MM.1S (cell line): ENCODE results near the gene NLGN1.

Experiments used
- DNase-seq: peaks from one replicate; pipeline ENCODE4 v3.0.0-alpha.2; 2015
- H2AFZ ChIP-seq: fragments of 300-600 bp; sonication (generic); 2 replicates; pipeline ENCODE4 v1.6.0; 2016; ENCODE audit warnings: antibody characterized with exemption, low read length
- H3F3A ChIP-seq: fragments of 300-600 bp; sonication (generic); 2 replicates; pipeline ENCODE4 v1.6.1; 2016; ENCODE audit warnings: mild to moderate bottlenecking, antibody characterized with exemption, low read length, moderate library complexity, mixed read lengths; ENCODE audit not compliant: insufficient read depth
- H3K27ac ChIP-seq: fragments of 300-600 bp; sonication (generic); 2 replicates; pipeline ENCODE4 v1.5.1; 2016; ENCODE audit warnings: mild to moderate bottlenecking, low read length
- H3K27me3 ChIP-seq: fragments of 300-600 bp; sonication (generic); replicated peaks from 2 replicates; pipeline ENCODE4 v1.6.0; 2016; ENCODE audit warnings: low read length; ENCODE audit not compliant: insufficient read depth
- H3K36me3 ChIP-seq: fragments of 300-600 bp; sonication (generic); replicated peaks from 2 replicates; pipeline ENCODE4 v1.6.1; 2016; ENCODE audit warnings: mild to moderate bottlenecking, low read length, mixed read lengths; ENCODE audit not compliant: insufficient read depth
- H3K4me1 ChIP-seq: fragments of 300-600 bp; sonication (generic); 2 replicates; pipeline ENCODE4 v1.6.1; 2016; ENCODE audit warnings: low read length, mixed read lengths
- H3K4me2 ChIP-seq: fragments of 300-600 bp; sonication (generic); 2 replicates; pipeline ENCODE4 v1.6.0; 2016; ENCODE audit warnings: low read depth, low read length
- H3K4me3 ChIP-seq: fragments of 300-600 bp; sonication (generic); 2 replicates; pipeline ENCODE4 v1.5.1; 2016; ENCODE audit warnings: low read length, mixed read lengths
- H3K79me2 ChIP-seq: fragments of 300-600 bp; sonication (generic); 2 replicates; pipeline ENCODE4 v1.6.1; 2016; ENCODE audit warnings: mixed run types, low read length, mixed read lengths
- H3K9ac ChIP-seq: fragments of 300-600 bp; sonication (generic); 2 replicates; pipeline ENCODE4 v1.6.1; 2016; ENCODE audit warnings: low read length, mixed read lengths
- H3K9me2 ChIP-seq: fragments of 300-600 bp; sonication (generic); replicated peaks from 2 replicates; pipeline ENCODE4 v1.6.1; 2016; ENCODE audit warnings: mild to moderate bottlenecking, low read length, mixed read lengths; ENCODE audit not compliant: insufficient read depth
- H3K9me3 ChIP-seq: fragments of 300-600 bp; sonication (generic); replicated peaks from 2 replicates; pipeline ENCODE4 v1.6.1; 2016; ENCODE audit warnings: mild to moderate bottlenecking, low read length, mixed read lengths; ENCODE audit not compliant: insufficient read depth
- H4K20me1 ChIP-seq: fragments of 300-600 bp; sonication (generic); 2 replicates; pipeline ENCODE4 v1.6.1; 2016; ENCODE audit warnings: mild to moderate bottlenecking, low read length, moderate library complexity, mixed read lengths; ENCODE audit not compliant: insufficient read depth
- CTCF ChIP-seq: fragments of 300-600 bp; sonication (generic); IDR thresholded peaks from 2 replicates; pipeline ENCODE4 v1.5.1; 2016; ENCODE audit warnings: antibody characterized with exemption, low read length, mixed read lengths
- EZH2 ChIP-seq: fragments of 300-600 bp; sonication (generic); optimal IDR thresholded peaks from 2 replicates; pipeline ENCODE3; 2017; ENCODE audit warnings: low read depth, mild to moderate bottlenecking, antibody characterized with exemption, low read length, mixed read lengths
- EZH2phosphoT487 ChIP-seq: fragments of 300-600 bp; sonication (generic); IDR thresholded peaks from 2 replicates; pipeline ENCODE4 v1.6.1; 2018; ENCODE audit warnings: antibody characterized with exemption, low read length

NLGN1 gene

GRCh38 chr3:173410849-173411248 is 13.3 kb downstream of the NLGN1 start:
- H3K4me3 ChIP-seq, result no peak overlapping the region
- H2AFZ ChIP-seq, result no peak overlapping the region
- H3K79me2 ChIP-seq, result no peaks in the 10 kb centered on the region
- H3K4me1 ChIP-seq, result no peaks in the 10 kb centered on the region
- no peak for TF ChIP-seq EZH2phosphoT487
- TF ChIP-seq CTCF, result no peak
- H3F3A ChIP-seq, result no peaks in the 10 kb centered on the region
- no peaks in the 10 kb centered on the region for H4K20me1 ChIP-seq
- H3K27me3 ChIP-seq, result no peaks in the 10 kb centered on the region
- H3K4me2 ChIP-seq, result no peak overlapping the region
- no peaks in the 10 kb centered on the region for H3K36me3 ChIP-seq
- no peak overlapping the region for H3K9ac ChIP-seq
- DNase-seq, result no peak
- no peaks in the 10 kb centered on the region for H3K9me2 ChIP-seq
- no peak overlapping the region for H3K27ac ChIP-seq
- H3K9me3 ChIP-seq, result no peaks in the 10 kb centered on the region

- no peaks in the 10 kb centered on the region for H3K9me2 ChIP-seq
- H3K9ac ChIP-seq, result no peak overlapping the region
- H4K20me1 ChIP-seq, result no peaks in the 10 kb centered on the region
- H2AFZ ChIP-seq, result no peak overlapping the region
- H3K4me3 ChIP-seq, result no peak overlapping the region
- H3K9me3 ChIP-seq, result no peaks in the 10 kb centered on the region
- H3K36me3 ChIP-seq, result no peaks in the 10 kb centered on the region
- TF ChIP-seq CTCF, result peak; percentile 56
- no peak for TF ChIP-seq EZH2
- H3F3A ChIP-seq, result no peaks in the 10 kb centered on the region
- no peak overlapping the region for H3K4me2 ChIP-seq
- H3K27me3 ChIP-seq, result no peaks in the 10 kb centered on the region
- H3K27ac ChIP-seq, result no peak overlapping the region
- no peaks in the 10 kb centered on the region for H3K79me2 ChIP-seq
- peak; percentile 33 for DNase-seq
- no peaks in the 10 kb centered on the region for H3K4me1 ChIP-seq
Observed at GRCh38 chr3:173411375-173411973, 13.9 kb downstream of the NLGN1 start.

- Histone ChIP-seq H3K9ac (no peak overlapping the region), H3K36me3 (no peaks in the 10 kb centered on the region), H3F3A (no peaks in the 10 kb centered on the region), H2AFZ (no peak overlapping the region), H3K4me3 (no peak overlapping the region), H4K20me1 (no peaks in the 10 kb centered on the region), H3K4me1 (no peaks in the 10 kb centered on the region), H3K79me2 (no peaks in the 10 kb centered on the region), H3K9me2 (no peaks in the 10 kb centered on the region), H3K9me3 (no peaks in the 10 kb centered on the region), H3K4me2 (no peak overlapping the region), H3K27ac (no peak overlapping the region), H3K27me3 (no peaks in the 10 kb centered on the region)
- DNase-seq, result no peak
- TF ChIP-seq EZH2 (no peak), CTCF (no peak), EZH2phosphoT487 (no peak)
Observed at GRCh38 chr3:173416070-173416469, 18.5 kb downstream of the NLGN1 start.
